Amniotic epithelial cell (primary cell): Measurements from ENCODE around the gene HIVEP3.

ENCODE experiments used
- DNase-seq: peaks from one replicate; pipeline ENCODE4 v3.0.0-alpha.2; 2010; ENCODE audit warnings: low read depth

HIVEP3 gene

DNA sequence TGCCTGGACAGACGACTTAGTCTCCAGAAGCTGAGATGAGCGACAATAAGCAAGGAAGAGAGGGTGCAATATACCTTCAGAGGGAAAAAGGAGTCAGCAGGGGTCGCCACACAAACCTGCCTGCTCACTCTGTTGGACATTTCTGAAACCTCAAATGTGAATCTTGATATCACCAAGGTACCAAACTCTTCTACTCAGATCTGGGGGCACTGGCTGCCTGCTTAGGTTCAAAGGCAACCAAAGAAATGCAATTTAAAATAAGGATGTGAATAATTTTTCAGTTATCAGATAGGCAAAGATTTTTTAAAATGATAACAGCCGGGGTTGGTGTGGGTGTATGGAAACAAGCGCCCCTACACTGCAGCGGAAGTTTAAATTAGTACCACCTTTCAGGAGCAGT lies 164.2 kb downstream of the HIVEP3 start:
- no peak for DNase-seq

DNA sequence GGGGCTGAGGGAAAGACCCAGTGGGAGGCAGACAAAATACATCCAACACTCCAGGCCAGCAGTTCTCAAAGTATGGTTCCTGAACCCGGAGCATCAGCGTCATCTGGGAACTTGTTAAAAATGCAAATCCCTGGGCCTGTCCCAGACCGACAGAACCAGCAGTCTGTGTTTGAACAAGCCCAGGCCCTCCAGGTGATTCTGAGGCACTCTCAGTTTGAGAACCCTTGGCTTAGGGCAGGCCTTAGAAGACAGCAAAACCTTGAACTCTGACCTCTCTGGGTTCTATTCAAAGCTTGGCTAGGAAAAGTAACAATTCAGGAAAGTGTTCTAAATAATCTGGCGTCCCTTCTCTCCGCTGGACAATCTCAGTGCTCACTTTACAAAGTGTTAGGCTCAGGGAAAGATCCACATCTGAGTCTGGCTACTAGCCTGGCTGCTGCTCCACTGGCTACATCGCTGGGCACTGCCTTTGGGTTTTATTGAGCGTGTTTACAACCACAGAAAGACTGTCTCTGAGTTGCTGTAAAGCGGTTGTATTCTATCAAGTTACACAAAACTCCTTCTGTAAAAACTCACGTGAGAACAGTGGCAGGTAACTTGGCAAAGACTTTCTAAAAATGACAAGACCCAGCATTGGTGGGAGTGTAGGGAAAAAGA lies 166.1 kb downstream of the HIVEP3 start:
- DNase-seq, result no peak

DNA sequence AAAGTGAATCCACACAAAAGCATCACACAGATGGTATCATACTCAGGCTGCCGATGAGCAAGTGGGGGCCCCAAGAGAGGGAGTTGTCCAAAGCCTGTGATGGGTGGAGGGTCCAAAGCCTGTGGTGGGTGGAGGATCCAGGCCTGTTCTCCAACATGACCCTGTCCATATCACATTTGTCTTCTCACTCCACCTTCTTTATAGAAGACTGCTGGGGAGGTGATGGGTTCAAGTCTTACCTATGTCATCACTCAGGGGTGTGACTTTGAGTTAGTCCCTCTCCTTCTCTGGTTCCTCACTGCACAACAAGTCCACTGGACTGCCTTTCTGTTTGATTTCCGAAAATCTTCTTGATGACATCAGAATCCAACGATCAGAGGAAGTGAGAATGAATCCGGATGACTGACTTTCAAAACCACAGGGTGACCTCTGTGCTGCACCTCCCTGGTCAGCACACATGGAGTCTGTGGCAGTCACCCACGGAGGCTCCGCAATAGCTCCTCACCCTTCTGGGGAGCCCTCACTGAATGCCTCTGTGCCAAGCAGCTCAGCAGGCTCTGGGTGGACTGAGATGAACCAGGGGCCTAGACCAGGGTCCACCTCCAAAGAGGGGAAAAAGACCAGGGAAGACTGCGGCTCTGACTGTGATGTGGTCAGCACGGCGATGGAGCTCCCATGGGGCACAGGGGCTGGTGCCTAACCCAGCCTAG lies 166.8 kb downstream of the HIVEP3 start:
- DNase-seq, result peak; percentile 62

DNA sequence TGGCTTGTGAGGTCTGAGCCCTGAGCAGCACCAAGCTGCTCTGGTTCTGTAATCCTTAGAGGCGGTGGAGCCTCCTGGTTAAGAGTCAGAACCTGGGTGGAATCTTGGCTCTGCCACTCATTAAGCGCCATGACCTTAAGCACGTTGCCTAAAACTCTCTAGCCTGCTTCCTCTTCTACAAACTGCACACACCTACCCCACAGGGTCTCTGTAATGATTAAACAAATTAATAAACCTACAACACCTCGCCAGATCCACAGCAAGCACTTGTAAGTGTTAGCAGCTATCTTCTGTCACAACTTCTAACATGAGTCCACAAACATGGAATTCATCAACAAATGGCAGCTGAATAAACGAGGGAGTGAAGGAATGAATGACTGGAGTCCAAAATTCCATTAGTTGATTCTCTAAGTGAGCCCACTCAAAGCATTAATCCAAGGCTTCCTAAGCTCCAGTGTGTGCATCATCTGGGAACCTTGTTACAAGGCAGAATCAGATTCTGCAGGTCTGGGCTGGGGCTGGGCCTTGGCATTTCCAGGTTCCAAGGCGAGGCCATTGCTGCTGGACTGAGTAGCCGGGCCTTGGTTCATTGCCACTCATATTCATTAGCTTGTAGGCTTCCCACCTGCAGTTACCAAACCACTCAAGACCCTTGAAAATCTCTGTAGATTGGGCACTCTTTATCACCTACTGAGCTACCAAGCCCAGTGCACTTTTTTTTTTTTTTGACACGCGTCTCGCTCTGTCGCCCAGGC lies 168.6 kb downstream of the HIVEP3 start:
- no peak for DNase-seq

DNA sequence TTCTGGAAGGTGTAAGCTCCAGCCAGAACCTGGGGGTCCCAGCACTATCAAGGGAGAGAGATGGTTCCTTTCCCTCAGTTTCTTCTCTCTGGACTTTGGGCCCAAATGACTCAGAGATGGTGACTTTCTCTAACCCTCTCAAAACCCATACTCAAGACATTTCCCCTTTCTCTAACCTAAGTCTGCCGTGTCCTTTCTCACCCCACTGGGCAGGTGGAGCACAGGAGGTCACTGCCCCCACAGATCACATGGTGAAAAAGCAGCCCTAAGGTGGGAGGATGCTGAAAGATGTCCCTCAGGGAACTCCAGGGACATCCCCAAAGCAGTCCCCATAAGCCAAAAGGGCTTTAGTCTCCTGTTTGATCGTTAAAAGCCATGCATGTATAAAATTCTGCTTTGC lies 173.7 kb downstream of the HIVEP3 start:
- DNase-seq, result no peak

DNA sequence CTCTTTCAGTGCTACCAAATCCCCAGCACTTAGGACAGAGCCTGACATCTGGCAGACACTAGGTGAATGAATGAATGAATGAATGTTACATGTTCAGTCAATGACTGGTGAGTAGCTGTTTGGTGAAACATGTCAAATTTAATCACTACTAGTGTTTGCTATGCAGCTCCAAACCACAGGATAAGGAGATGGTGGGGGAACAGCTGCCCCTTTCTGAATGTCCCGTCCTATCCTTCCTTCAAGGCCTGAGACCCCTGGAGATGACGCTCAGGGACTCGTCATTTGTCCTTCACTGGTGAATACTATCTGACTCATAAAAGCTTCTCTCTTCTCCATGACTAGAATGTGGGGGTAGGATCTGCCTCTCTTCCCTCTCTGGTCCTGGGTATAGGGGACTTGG lies 175.4 kb downstream of the HIVEP3 start:
- DNase-seq, result no peak

DNA sequence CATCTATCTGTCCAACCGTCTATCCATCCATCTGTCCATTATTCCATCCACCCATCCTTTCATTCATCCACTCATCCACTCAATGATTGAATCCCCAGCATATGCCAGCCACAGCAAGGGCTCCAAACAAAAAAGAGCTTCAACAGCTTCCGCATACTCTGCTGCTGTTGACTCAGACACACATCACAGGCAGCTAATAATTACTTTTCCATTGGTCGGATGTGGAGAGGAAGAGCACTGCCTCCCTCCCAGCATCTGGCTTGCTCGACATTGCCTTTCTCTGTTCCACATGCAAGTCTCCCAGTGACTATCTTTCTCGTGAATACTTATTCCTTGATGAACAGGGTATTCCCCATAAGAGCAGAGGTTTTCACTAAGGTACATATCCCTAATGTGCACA lies 176.5 kb downstream of the HIVEP3 start:
- peak; percentile 68 for DNase-seq

DNA sequence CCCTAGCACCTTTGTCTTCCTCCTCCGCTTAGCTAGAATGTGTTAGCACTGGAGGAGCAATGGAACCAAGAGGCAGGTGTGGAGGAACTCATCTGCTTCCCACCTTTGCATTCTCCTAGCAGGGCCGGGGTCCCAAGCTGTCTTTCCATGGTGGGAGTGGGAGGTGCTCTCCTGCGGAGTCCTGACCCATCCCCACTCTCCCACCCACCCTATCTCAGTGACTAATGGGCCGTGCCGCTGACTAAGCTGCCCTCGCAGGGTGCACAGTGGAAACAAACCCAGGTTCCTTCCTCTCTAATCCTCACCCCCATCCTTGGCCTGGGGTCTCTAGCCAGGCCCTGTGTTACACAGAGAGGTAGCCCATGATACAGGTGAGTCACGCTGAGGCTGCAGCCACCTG lies 177.5 kb downstream of the HIVEP3 start:
- no peak for DNase-seq

DNA sequence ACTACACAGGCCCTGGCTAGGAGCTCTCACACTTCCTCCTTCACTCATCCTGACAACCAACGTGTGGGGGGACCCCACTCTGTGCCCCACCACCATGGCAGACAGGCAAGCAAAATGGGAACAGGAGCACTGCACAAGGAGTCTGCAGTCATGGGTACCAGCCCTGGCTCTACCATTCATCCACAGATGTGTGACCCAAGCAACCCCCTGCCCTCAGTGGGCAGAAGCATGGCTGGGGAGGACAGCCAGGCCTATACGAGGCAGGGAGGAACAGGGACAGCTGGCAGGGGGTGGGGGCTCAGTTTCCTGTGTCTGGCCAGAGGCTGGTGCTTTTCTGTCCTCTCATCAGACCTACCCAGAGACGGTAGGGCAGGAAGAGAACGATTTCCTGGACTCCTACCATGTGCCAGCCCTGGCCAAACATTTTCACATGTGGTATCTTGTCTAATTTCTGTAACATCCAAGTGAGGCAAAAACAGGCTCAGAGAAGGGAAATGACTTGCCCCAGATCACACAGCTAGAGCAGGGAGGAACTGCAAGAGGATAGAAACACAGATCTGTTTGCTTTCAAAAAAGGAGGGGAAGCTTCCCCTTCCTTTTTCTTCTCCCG lies 178.0 kb downstream of the HIVEP3 start:
- no peak for DNase-seq

DNA sequence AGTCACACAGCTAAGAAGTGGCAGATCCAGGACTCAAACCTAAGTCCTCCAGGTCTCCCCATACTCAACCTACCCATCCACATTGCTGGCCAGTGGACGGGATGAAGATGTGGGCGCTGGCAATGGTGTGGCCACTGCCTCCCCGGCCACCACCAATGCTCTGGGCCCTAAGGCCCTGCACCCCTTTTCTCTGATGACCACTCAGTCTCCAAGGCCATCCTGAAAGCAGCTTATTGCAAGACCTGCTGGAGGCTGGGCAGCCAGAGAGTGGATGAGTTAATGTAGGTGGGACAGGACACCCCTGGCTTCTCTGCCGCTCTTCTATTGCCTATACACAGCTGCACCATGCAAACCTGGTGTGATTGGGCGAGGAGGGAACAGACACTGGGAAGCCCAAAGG lies 178.7 kb downstream of the HIVEP3 start:
- DNase-seq, result no peak

DNA sequence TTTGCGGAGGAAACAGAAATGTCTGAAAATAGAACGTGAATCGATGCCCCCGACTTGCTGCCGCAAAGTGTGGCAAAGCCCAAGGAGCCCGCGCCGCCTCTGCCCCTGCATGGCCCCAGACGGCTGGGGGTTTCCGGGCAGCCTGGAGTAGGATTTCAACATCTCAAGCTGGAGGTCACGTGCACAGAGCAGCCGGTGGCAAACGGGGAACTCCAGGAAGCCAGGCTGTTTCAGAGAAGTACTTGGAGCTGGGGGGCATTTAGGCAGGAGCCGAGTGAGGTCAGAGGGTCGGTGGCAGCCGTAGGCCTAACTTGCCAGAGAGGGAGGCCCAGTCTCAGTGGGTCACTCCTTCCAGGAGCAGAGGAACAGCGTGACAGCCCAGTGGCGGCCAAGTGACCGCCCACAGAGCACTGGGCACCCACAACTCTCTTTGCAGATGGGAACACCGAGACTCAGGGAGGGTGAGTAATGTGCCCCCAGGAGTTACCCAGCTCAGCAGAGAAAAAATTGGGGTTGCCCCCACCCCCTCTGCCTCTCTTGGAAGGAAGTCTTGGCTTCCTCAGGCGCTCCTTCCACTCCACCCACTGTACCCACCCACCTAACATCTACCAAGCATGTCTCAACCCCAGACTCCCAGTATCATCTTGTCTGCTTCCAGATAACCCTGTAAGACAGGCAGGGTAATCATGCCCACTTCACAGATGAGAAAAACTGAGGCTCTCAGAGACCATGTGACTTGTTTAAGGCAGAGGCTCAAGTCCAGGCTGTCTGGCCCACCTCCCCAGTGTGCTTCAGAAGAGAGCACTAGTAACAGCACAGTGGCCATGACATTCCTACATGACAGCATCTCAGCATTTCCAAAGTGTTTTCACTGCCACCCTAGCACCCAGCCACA lies 179.4 kb downstream of the HIVEP3 start:
- peak; percentile 77 for DNase-seq

DNA sequence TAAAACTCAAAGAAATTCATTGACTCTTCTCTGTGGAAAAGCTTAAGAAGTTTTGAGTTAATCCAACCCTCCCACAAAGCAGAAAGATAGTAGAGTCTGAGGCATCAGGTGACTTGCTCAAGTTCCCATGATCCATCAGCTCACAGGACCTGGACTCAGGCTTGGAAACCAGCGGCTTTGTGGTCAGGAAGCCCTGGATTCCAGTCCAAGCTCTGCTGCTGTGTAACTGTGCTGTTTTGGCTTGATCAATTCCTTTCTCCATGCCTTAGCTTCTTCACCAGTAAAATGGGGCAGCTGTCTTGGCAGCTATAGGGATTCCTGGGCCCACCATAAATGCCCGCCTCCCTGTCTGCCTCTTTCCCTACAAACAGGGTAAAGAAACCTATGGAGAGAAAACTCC lies 180.2 kb downstream of the HIVEP3 start:
- DNase-seq, result peak; percentile 75

DNA sequence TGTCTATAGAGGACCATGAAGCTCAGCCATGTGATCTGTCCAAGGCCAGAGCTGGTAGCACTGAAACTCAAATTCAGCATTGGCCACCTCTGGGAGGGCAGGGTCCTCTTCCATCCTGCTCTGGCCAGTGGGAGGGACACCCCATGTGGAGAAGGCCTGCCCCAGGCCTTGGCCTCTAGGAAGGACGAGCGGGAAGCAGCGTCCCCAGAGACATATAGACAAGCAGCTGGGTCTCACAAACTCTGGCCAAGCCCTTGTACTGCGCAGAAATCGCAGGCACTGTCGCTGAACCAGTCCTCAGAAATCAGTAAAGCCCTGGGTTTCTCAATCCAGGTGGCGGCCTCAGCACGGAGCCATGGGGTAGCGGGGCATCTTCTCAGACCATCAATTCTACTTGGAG lies 180.7 kb downstream of the HIVEP3 start:
- DNase-seq, result no peak

DNA sequence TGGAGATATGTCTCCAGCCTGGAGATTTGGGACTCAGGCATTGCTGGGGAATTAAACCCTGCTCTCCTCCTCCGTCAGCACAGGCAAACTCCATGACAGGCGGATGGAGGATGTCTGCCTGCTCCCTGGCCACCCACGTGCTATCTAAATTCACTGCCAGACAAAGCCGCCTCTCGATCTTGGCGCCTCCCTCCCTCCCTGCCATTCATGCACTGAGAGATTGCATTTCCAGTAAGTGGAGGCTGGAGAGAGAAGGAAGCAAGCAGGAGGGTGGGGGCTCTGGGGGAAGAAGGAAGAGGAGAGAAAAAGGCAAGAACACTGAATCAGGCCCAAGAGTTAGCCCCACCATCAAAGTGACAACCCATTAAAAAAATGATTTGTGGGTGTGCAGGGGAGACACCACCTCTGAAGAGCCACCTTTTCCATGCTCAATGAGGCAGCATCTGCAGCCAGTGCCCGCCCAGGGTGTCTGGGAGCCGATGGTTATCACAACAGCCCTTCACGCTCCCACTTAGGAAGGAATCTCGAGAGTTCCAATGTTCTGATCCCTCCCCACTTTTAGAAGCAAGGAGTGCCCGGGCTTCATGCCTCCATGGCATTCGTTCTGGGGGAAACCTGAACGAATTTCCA lies 183.0 kb downstream of the HIVEP3 start:
- DNase-seq, result peak; percentile 50

DNA sequence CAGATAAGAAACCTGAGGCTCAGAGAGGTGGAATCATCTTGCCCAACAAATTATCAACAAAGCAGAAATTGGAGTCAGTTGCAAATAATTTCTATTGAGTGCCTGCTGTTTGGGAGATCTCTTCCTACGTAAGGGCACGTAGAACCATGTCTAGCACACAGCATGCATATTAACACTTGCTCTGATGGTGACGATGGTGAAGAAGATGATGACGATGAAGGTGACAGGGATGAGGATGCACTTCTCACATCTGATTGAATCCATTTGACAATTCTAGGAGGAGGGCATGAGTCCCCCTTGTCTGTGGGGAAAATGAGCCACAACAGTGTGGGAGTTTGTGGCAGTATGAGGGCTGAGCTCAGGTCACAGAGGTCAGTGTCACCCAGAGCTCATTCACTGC lies 183.6 kb downstream of the HIVEP3 start:
- DNase-seq, result no peak

DNA sequence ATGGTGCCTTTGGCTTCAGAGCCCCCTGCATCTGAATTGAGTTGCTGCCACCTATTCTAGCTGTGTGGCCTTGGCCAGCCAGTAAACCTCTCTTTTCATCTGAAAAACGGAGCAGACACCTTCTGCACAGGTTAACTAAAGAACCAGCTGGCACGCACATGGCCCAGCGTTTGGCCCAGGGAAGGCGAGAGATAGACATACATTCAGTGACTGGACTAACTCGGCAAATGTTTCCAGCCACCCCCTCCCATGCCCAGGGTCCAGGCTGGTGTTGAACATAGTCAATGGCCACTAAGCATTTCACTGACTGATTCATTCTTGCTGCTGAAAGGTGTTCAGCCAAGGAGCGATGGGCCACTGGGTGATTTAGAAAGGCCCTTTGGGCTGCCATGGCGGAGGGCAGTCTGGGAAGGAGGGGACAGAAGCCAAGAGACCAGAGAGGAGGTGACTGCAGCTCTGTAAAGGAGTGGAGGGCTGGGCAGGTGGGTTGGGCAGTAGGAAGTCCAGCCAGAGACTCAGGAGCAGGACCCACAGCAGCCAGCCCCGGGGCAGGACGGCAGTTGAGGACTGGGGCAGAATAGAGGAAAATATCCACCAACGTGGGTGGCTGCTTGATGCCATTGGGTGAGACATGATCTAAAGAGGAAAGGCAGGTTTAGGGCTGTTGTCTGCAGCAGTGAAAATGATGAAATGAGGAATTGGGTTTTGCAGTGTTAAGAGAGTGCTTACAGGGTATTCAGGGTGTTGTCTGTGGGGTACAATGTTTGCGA lies 184.3 kb downstream of the HIVEP3 start:
- DNase-seq, result no peak

DNA sequence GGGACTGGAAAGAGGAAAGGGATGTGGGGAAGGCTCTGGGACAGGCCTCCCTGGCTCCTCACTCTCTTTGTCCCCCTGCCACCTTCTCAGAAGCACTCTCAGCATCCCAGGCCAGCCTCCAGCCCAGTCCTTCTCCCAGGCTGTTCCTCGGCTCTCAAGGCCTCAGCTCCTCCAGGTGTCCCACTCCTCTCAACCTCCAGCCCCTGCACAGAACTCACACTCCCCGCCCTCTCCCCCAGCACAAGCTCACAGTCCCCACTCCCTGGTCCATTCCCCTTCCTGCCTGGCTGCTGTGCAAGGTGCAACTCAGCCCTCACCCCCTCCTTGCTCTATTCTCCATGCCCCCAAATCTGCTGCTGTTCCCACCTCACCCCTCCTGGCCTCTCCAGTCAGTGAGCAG lies 185.0 kb downstream of the HIVEP3 start:
- DNase-seq, result no peak

DNA sequence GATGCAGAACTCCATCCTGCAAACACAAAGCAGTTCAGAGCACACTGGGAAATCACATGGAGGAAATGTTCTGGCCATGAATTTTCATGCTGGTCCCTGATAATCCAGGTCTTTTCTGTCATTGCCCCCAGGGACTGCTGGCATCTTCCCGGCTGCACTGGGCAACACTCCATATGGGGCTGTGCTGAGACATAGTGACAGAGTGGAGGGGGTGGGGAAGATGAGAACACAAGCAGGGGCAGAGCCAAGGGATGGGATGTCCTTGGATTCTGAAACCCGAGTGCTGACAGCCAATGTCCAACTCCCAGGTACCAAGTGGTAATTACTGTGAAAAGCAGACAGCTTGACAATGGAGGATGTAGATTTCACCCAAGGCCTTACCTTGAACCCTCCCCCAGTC lies 185.7 kb downstream of the HIVEP3 start:
- no peak for DNase-seq

DNA sequence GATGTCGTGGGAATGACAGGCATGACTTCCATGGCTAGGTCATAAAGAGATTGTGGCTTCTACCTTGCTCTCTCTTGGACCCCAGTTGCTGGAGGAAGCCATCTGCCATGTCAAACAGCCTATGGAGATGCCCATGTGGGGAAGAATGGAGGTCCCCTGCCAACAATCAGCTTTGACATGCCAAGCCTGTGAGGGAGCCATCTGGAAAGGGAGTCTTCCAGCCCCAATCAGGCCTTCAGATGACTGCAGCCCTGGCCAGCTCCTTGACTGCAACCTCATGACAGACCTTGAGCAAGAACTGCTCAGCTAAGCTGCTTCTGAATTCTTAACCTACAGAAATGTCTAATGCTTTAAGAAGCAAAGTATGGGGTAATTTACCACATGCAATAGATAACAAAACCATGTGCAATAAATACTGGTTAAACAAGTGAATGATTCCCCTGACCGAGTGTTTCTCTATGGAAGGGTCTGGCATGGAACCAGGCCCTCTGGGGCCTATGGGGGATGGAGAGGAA lies 187.1 kb downstream of the HIVEP3 start:
- peak; percentile 87 for DNase-seq

DNA sequence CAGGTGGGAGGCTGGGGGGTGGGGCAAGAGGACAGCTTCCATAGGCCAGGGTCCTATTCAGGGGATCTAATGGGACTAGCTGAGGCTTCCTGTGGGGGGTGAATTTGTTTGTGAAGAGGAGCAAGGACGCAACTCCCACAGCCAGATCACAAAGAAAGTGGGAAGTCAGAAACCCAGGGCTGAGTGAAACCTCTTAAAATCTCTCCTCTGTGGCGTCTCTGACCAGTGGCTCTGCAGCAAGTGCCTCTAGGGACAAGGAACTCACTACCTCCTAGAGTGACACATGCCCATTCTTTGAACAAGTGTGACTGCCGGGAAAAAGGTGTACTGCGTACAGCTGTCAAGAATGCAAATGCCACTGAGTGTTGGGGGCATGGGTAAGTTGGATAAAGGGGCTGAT lies 187.9 kb downstream of the HIVEP3 start:
- no peak for DNase-seq
